Lung (tissue), 12 donors: ENCODE data around the gene YIPF4. TPM values are rescaled to one million over a fixed set of nuclear protein-coding genes. Genes with fewer than 3 reads are reported as not detected.
"Not testable (repeated sequence)": the region's sequence is repeated elsewhere in the genome, so short reads cannot be mapped to it uniquely, and the experiment has no call there.

Experiments
- ATAC-seq: fragments of 200-7000 bp; cut with Tn5 transposase; one replicate; pipeline ENCODE4 v1.9.1; 2020; ENCODE audit warnings: moderate number of reproducible peaks; ENCODE audit not compliant: insufficient read depth, low FRiP score
- DNase-seq, 3 donors: peaks; one replicate each; pipeline ENCODE4 v3.0.0-alpha.2; 2013 to 2017
- H3K27ac ChIP-seq, 2 donors: one replicate each; pipeline ENCODE4 v1.5.1; 2013; ENCODE audit warnings: mild to moderate bottlenecking in 2 of 2, moderate library complexity in 2 of 2, control low read depth in 1 of 2, inconsistent platforms in 1 of 2, low read depth in 1 of 2, low read length in 1 of 2
- H3K27me3 ChIP-seq, 3 donors: one replicate each; pipeline ENCODE4 v1.5.1; 2013; ENCODE audit warnings: low read length in 2 of 3; ENCODE audit not compliant: control insufficient read depth in 3 of 3, insufficient read depth in 3 of 3
- H3K36me3 ChIP-seq, 4 donors: one replicate each; pipeline ENCODE4 v1.5.1; 2013; ENCODE audit warnings: low read length in 4 of 4, mild to moderate bottlenecking in 1 of 4, moderate library complexity in 1 of 4; ENCODE audit not compliant: control insufficient read depth in 4 of 4, insufficient read depth in 4 of 4
- H3K4me1 ChIP-seq, 5 donors: one replicate each; pipeline ENCODE4 v1.5.1; 2013; ENCODE audit warnings: low read length in 5 of 5, mild to moderate bottlenecking in 2 of 5, moderate library complexity in 1 of 5; ENCODE audit not compliant: control insufficient read depth in 5 of 5, insufficient read depth in 5 of 5
- H3K4me3 ChIP-seq: one replicate; pipeline ENCODE4 v1.5.1; 2013; ENCODE audit warnings: mild to moderate bottlenecking, control low read depth, moderate library complexity
- H3K9ac ChIP-seq, 2 donors: one replicate each; pipeline ENCODE4 v1.5.1; 2013; ENCODE audit warnings: low read length in 2 of 2, control low read depth in 1 of 2; ENCODE audit not compliant: insufficient read depth in 1 of 2
- H3K9me3 ChIP-seq, 4 donors: one replicate each; pipeline ENCODE4 v1.5.1; 2013; ENCODE audit warnings: low read length in 3 of 4, mild to moderate bottlenecking in 1 of 4, moderate library complexity in 1 of 4; ENCODE audit not compliant: control insufficient read depth in 4 of 4, insufficient read depth in 3 of 4
- CTCF ChIP-seq: IDR thresholded peaks from 2 replicates; pipeline ENCODE4 v1.5.1; 2012; ENCODE audit warnings: mild to moderate bottlenecking; ENCODE audit errors: control extremely low read depth, extremely low read depth
- WGBS, 2 donors: extraction: QIAGEN DNeasy Blood & Tissue Kit; methylation state at CpG; one replicate each; pipeline ENCODE4 v1.1.7; 2013; 5-methylcytosine and 5-hydroxymethylcytosine counted together
- polyA plus RNA-seq, 2 donors: library from polyadenylated mRNA; stranded (reverse); fragments of 200-250 nt; gene quantifications; one replicate each; pipeline ENCODE4 v1.2.1, GENCODE V29; 2013
- total RNA-seq, 2 donors: library from RNA; depleted of rRNA in 1 of 2; stranded (reverse); fragments of >200 nt in 1 of 2; gene quantifications; one replicate each; pipeline ENCODE4 v1.2.1, GENCODE V29; 2014 to 2021
- donor health status: control.
- donor health status: control.
- donor health status: Bipolar disorder and iron deficiency.
- donor health status: healthy.
- donor health status: DM: yes; HTN: yes; CAD: no.

Gene YIPF4
- total and polyA plus RNA-seq, 4 donors, result 14.2 to 48.5 (median 24.5) TPM

GRCh38 chr2:32342801-32343200 is 65.1 kb downstream of the YIPF4 start:
- H3K9ac ChIP-seq, result no peak overlapping the region
- H3K4me3 ChIP-seq, result no peak overlapping the region

GRCh38 chr2:32350797-32351196 is 73.1 kb downstream of the YIPF4 start:
- not testable (repeated sequence) for H3K27ac ChIP-seq, DNase-seq, H3K4me1 ChIP-seq, H3K9me3 ChIP-seq, H3K27me3 ChIP-seq, H3K36me3 ChIP-seq, H3K9ac ChIP-seq, ATAC-seq, H3K4me3 ChIP-seq
- WGBS, 2 donors, result 92 to 100% methylated on average over 3 of the region's 3 CpGs

More at GRCh38 chr2:32342801-32343200, 65.1 kb downstream of the YIPF4 start:
- ATAC-seq (no peak), DNase-seq (peak in 2 of 3 donors; percentile 39 to 61)
- no peak overlapping the region for H3K27ac ChIP-seq
- no peaks in the 10 kb centered on the region for H3K27me3 ChIP-seq
- H3K4me1 ChIP-seq, result no peaks in the 10 kb centered on the region
- H3K36me3 ChIP-seq, result no peaks in the 10 kb centered on the region
- H3K9me3 ChIP-seq, result no peaks in the 10 kb centered on the region
- no peak for TF ChIP-seq CTCF
- WGBS, 2 donors, result 26 to 50% methylated on average over 2 of the region's 2 CpGs

GRCh38 chr2:32355976-32356680 is 78.4 kb downstream of the YIPF4 start:
- peak in 1 of 3 donors; percentile 9 for DNase-seq
- H3K27ac ChIP-seq, result peak overlapping the region; percentile 95 to 97

More at GRCh38 chr2:32355976-32356680, 78.4 kb downstream of the YIPF4 start:
- WGBS, 2 donors, result 9 to 10% methylated on average over 10 of the region's 10 CpGs
- Histone ChIP-seq H3K4me3 (peak overlapping the region; percentile 76), H3K9ac (peak overlapping the region; percentile 31 to 97), H3K4me1 (peaks cover 0 to 18% (median 8%) of the 10 kb centered on the region in 5 donors), H3K9me3 (no peaks in the 10 kb centered on the region), H3K27me3 (no peaks in the 10 kb centered on the region), H3K36me3 (peaks cover 0 to 3% (median 1%) of the 10 kb centered on the region in 4 donors)
- TF ChIP-seq CTCF, result no peak
- ATAC-seq, result peak; percentile 1
